Left ventricle myocardium inferior (tissue), 1 donor: ENCODE results near the gene GALK1. TPM values are rescaled to one million over a fixed set of nuclear protein-coding genes. Genes with fewer than 3 reads are reported as not detected.
A peak's percentile ranks its signal among the peaks of the same experiment; 100 is the strongest.
"Not testable (repeated sequence)": the region's sequence is repeated elsewhere in the genome, so short reads cannot be mapped to it uniquely, and the experiment has no call there.

ENCODE experiments used
- DNase-seq: peaks from one replicate; pipeline ENCODE4 v3.0.0-alpha.2; 2020
- H3K27ac ChIP-seq: fragments of 200-600 bp; replicated peaks from 2 replicates; pipeline ENCODE4 v1.8.0; 2021
- H3K27me3 ChIP-seq: fragments of 200-600 bp; 2 replicates; pipeline ENCODE4 v1.8.0; 2021; ENCODE audit warnings: low read depth
- H3K36me3 ChIP-seq: fragments of 200-600 bp; 2 replicates; pipeline ENCODE4 v1.8.0; 2021
- H3K4me1 ChIP-seq: fragments of 200-600 bp; 2 replicates; pipeline ENCODE4 v1.8.0; 2021
- H3K4me3 ChIP-seq: fragments of 200-600 bp; 2 replicates; pipeline ENCODE4 v1.8.0; 2021; ENCODE audit warnings: mild to moderate bottlenecking, moderate library complexity
- H3K9me3 ChIP-seq: fragments of 200-600 bp; replicated peaks from 2 replicates; pipeline ENCODE4 v1.8.0; 2021
- CTCF ChIP-seq: fragments of 200-600 bp; IDR thresholded peaks from 2 replicates; pipeline ENCODE4 v1.8.0; 2021; ENCODE audit warnings: antibody characterized with exemption, mild to moderate bottlenecking, borderline replicate concordance
- intact Hi-C: fragments of 100-400 bp; cut with micrococcal nuclease; formaldehyde crosslinking; loops from one replicate; pipeline ENCODE4 v1.11.0; 2022
- total RNA-seq: library from RNA; stranded (reverse); fragmentation: NEBNext Ultra II Directional; extraction: Animal tissue kit (Norgen Biotek cat#: 25700); gene quantifications from one replicate; pipeline ENCODE4 v1.2.1, GENCODE V29; 2021
- donor health status: DM: no; HTN: yes; CAD: no; lungs with severe emphysema.

The GALK1 gene
- total RNA-seq, 1 donor from 2014 or later, result 19.1 TPM

DNA sequence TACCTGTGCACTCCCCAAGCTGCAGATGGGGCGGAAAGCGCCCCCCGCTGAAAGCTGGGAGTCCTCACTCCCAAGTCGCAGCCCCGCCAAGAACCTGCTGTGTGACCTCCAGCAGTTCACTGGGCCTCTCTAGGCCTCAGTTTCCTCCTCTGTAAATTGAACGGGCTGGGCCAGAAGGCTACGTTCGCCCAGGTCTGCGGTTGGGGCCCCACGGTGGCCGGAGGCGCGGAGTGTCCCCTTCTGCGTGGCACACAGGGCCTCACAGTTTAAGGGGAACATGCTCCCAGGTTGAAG is 628 bp downstream of the GALK1 start:
- H3K27me3 ChIP-seq, result no peaks in the 10 kb centered on the region
- DNase-seq, result no peak
- H3K4me3 ChIP-seq, result peak overlapping the region; percentile 93
- TF ChIP-seq CTCF, result no peak
- H3K9me3 ChIP-seq, result no peaks in the 10 kb centered on the region
- peak overlapping the region; percentile 96 for H3K27ac ChIP-seq
- H3K36me3 ChIP-seq, result peaks cover 10% of the 10 kb centered on the region
- intact Hi-C loops, result no loop called here
- H3K4me1 ChIP-seq, result peaks cover 28% of the 10 kb centered on the region

- Histone ChIP-seq H3K4me1 (peaks cover 28% of the 10 kb centered on the region), H3K4me3 (peak overlapping the region; percentile 93), H3K27me3 (no peaks in the 10 kb centered on the region), H3K9me3 (no peaks in the 10 kb centered on the region), H3K27ac (peak overlapping the region; percentile 96), H3K36me3 (peaks cover 13% of the 10 kb centered on the region)
- TF ChIP-seq CTCF, result no peak
- intact Hi-C loops, result no loop called here
- no peak for DNase-seq
Measured at GRCh38 chr17:75763613-75764416, 1.2 kb downstream of the GALK1 start.

- Histone ChIP-seq H3K4me1 (peaks cover 28% of the 10 kb centered on the region), H3K27me3 (no peaks in the 10 kb centered on the region), H3K4me3 (no peak overlapping the region), H3K9me3 (no peaks in the 10 kb centered on the region), H3K36me3 (peaks cover 19% of the 10 kb centered on the region), H3K27ac (no peak overlapping the region)
- TF ChIP-seq CTCF, result no peak
- no peak for DNase-seq
- intact Hi-C loops, result no loop called here
Measured at GRCh38 chr17:75763269-75763607, 1.8 kb downstream of the GALK1 start.

GRCh38 chr17:75762513-75763268 is 2.3 kb downstream of the GALK1 start:
- peaks cover 28% of the 10 kb centered on the region for H3K4me1 ChIP-seq
- H3K4me3 ChIP-seq, result no peak overlapping the region
- no peak for DNase-seq
- H3K36me3 ChIP-seq, result peaks cover 24% of the 10 kb centered on the region
- no peak overlapping the region for H3K27ac ChIP-seq
- intact Hi-C loops, result no loop called here
- no peaks in the 10 kb centered on the region for H3K9me3 ChIP-seq
- H3K27me3 ChIP-seq, result no peaks in the 10 kb centered on the region
- no peak for TF ChIP-seq CTCF

DNA sequence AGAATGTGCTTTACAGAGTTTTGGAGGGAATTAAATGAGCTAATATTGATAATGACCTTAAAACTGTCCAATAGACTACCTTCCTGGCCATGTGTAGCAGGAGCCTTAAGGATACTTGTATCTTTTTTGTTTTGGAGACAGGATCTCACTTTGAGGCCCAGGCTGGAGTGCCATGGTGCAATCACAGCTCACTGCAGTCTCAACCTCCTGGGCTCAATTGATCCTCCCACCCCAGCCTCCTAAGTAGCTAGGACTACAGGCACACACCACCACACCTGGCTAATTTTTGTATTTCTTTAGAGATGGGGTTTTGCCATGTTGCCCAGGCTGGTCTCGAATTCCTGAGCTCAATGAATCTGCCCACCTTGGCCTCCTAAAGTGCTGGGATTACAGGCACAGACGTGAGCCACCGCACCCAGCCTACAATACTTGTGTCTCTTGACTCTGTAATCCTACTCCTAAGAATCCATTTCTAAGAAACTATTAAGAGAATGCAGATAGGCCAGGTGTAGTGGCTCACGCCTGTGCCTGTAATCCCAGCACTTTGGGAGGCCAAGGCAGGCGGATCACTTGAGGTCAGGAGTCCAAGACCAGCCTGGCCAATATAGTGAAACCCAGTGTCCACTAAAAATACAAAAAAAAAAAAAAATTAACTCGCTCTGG is 4.9 kb downstream of the GALK1 start:
- Histone ChIP-seq H3K27ac (peak overlapping the region; percentile 66), H3K4me1 (peaks cover 24% of the 10 kb centered on the region), H3K36me3 (peaks cover 35% of the 10 kb centered on the region)
- DNase-seq, H3K4me3 ChIP-seq, H3K9me3 ChIP-seq, intact Hi-C loops, H3K27me3 ChIP-seq: not testable (repeated sequence)
